GM12891 (cell line): ENCODE results near the gene ADAM17. TPM values are rescaled to one million over a fixed set of nuclear protein-coding genes. Genes with fewer than 3 reads are reported as not detected.
"Not testable (repeated sequence)": the region's sequence is repeated elsewhere in the genome, so short reads cannot be mapped to it uniquely, and the experiment has no call there.

Source experiments
- DNase-seq: peaks from one replicate; pipeline ENCODE4 v3.0.0; 2011; ENCODE audit warnings: low spot score; ENCODE audit not compliant: insufficient read length
- FAIRE-seq: peaks from 2 replicates; lab custom pipeline; 2011; peaks lifted over from hg19 to GRCh38; lab: Jason Lieb, UNC
- PAX5 ChIP-seq: IDR thresholded peaks from 2 replicates; pipeline ENCODE4 v1.6.1; 2011; ENCODE audit warnings: low read length, moderate library complexity, mild to moderate bottlenecking; ENCODE audit not compliant: insufficient read depth, severe bottlenecking
- POLR2A ChIP-seq: IDR thresholded peaks from 2 replicates; pipeline ENCODE4 v1.6.1; 2011; ENCODE audit warnings: low read depth, low read length, control low read depth
- POLR2AphosphoS5 ChIP-seq: IDR thresholded peaks from 2 replicates; pipeline ENCODE4 v1.6.1; 2011; ENCODE audit warnings: low read depth, low read length, control low read depth
- POU2F2 ChIP-seq: IDR thresholded peaks from 2 replicates; pipeline ENCODE4 v1.6.1; 2011; ENCODE audit warnings: low read depth, mild to moderate bottlenecking, control low read depth, low read length, moderate library complexity
- SPI1 ChIP-seq: IDR thresholded peaks from 2 replicates; pipeline ENCODE4 v1.6.1; 2011; ENCODE audit warnings: low read depth, low read length, control low read depth
- TAF1 ChIP-seq: IDR thresholded peaks from 2 replicates; pipeline ENCODE4 v1.6.1; 2011; ENCODE audit warnings: low read depth, low read length, control low read depth
- polyA plus RNA-seq: library from polyadenylated mRNA; unstranded; fragments of >200 nt; gene quantifications from one replicate; pipeline ENCODE4 v1.2.1, GENCODE V29; 2012; ENCODE audit warnings: low read depth, missing spikeins, inconsistent platforms; ENCODE audit not compliant: missing spikeins

The ADAM17 gene
- 6.0 TPM for polyA plus RNA-seq

DNA sequence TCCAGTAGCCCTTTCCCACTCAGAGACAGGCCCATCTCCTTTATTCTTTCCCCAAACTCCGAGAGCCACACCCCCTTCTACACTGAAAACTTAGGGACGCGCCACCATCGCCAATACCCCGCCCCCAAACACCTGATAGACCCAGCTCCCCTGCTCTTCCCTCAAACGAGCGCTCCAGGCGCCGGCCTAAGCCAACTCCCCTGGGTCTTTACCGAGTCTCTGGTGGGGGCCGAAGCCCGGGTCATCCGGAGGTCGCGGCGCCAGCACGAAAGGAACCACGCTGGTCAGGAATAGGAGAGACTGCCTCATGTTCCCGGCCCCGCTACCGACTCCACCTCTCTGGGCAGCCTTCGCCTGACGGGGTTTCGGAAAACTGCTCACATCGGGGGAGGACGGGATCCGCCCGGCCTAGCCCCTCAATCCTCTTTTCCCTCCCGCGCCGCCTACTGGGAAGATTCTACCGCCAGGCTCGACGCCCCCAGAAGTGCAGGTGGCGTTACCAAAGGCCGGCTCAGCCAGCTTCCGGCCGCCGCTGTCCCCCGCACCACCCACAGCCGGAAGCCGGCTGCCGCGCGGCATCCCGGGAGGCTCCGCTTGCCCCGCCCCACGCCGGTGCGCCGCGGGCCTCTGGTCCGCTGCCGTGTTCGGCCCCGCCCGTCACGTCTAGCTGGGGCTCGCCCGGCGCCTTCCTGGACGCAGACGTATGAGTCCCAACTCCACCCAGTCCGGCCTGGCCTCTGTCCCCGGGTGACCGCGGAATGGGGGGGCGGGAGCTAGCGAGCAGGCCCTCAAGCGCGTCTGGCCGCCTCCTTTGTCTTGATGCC is at the start of gene ADAM17:
Gene ADAM17 (minus strand): TSS at position 534 of the 824 bp plus-strand sequence. CDS start 225 bp downstream, at position 309.
- TF ChIP-seq POLR2AphosphoS5: peak; percentile 82
- 0 out of 2 replicates have a peak, but pooled peaks have one; percentile 37 for TF ChIP-seq POU2F2
- no peak; the same call in 1 of the 2 replicates for TF ChIP-seq TAF1
- peak; percentile 81 for TF ChIP-seq POLR2A
- peak; percentile 32 for TF ChIP-seq PAX5
- TF ChIP-seq SPI1: no peak
- DNase-seq: peak; percentile 76
- FAIRE-seq: peak; percentile 93

DNA sequence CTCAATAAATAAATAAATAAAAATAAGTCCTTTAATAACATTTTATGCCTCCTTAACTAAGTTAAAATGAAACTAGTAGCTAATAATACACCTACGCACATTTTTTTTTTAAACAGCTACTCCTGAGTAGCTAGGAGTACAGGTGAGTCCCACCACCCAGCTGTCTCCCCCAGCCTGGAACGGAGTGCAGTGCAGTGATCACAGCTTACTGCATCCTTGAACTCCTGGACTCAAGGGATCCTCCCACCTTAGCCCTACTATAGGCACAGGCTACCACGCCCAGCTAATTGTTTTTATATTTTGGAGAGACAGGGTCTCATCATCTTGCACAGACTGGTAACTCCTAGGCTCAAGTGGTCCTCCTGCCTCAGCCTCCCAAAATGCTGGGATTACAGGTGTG is 46.8 kb upstream of the ADAM17 start:
- no peak for DNase-seq

DNA sequence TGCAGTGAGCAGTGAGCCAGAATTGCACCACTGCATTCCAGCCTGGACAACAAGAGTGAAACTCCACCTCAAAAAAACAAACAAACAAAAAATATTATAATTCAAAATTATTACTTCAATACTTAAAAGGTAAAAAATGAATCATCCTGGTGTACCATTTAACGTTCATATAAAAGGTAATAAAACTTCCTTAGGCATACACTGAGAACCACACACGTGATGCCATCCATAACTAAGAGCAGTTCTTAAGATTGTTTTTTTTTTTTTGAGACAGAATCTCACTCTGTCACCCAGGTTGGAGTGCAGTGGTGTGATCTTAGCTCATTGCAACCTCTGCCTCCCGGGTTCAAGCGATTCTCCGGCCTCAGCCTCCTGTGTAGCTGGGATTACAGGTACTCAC is 45.8 kb upstream of the ADAM17 start:
- TF ChIP-seq SPI1 (no peak), PAX5 (no peak)
- FAIRE-seq: no peak
- no peak for DNase-seq

More for the DNA sequence above, 46.8 kb upstream of the ADAM17 start:
- TF ChIP-seq POLR2A (no peak), POLR2AphosphoS5 (no peak), POU2F2 (no peak), TAF1 (no peak), PAX5 (no peak), SPI1 (no peak)
- no peak for FAIRE-seq

DNA sequence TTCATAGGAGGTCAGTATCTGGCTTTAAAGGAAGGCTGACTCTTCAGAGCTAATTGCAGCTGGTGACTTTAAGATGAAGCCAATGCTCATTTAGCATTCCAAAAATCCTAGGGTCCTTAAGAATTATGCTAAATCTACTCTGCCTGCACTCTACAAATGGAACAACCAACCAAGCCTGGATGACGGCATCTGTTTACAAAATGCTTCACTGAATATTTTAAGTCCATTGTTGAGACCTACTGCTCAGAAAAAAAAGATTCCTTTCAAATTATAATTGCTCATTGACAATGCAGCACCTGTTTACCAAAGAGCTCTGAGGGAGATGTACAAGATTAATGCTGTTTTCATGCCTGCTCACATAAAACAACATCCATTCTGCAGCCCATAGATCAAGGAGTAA is 43.8 kb upstream of the ADAM17 start:
- FAIRE-seq (no peak), DNase-seq (no peak)
- no peak for TF ChIP-seq PAX5
- TF ChIP-seq TAF1: no peak
- no peak for TF ChIP-seq SPI1

GRCh38 chr2:9596621-9597311 is 41.1 kb upstream of the ADAM17 start:
- no peak for DNase-seq
- TF ChIP-seq POU2F2 (no peak), POLR2AphosphoS5 (no peak), PAX5 (no peak), TAF1 (no peak), POLR2A (no peak), SPI1 (no peak)
- FAIRE-seq: no peak

DNA sequence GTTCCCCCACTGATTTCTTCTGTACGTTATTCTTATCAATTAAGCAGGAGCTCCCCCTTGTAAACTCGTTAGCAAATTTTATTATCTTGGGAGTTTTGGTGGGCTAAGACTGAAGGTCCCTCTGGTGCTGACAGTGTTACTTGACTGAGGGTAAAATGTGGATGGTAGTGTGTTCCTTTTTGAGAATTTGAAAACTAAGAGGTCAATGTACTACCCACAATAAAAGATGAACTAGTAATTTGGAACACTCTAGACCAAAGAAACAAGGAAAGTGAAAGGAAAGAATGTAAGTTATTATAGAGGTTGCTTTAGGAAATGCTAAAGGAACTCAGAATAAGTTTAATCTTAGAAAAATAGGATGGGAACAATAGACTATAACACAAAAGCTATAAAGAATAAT is 40.1 kb upstream of the ADAM17 start:
- no peak for DNase-seq
- FAIRE-seq: no peak
- TF ChIP-seq POU2F2: no peak
- no peak for TF ChIP-seq POLR2A
- no peak for TF ChIP-seq TAF1
- no peak for TF ChIP-seq POLR2AphosphoS5
- TF ChIP-seq PAX5: no peak
- TF ChIP-seq SPI1: no peak

GRCh38 chr2:9595256-9595655 is 39.6 kb upstream of the ADAM17 start:
- not testable (repeated sequence) for FAIRE-seq, DNase-seq

GRCh38 chr2:9594366-9595054 is 38.9 kb upstream of the ADAM17 start:
- no peak for TF ChIP-seq PAX5
- TF ChIP-seq POU2F2: no peak
- no peak for TF ChIP-seq SPI1
- no peak for TF ChIP-seq POLR2A
- no peak for TF ChIP-seq TAF1
- TF ChIP-seq POLR2AphosphoS5: no peak
- FAIRE-seq: no peak
- DNase-seq: no peak

DNA sequence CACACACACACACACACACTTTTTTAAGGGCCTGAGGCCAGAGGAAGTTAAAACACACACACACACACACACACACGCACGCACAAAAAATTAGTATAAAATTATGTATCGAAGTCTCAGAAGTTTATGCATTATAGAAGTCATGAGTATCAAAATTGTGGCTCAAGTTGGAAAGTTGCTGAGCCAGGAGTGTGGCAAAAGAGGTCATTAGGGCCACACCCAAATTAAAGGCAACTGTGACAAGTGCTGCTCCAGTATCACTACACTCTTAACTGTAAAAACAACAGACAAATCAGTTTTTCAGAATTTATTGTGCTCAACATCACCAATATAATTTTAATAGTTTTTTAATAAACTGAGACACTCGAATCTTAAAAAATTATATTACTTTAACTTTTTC is 38.3 kb upstream of the ADAM17 start:
- DNase-seq (no peak), FAIRE-seq (no peak)
- TF ChIP-seq SPI1 (no peak), PAX5 (no peak), POLR2A (no peak), POLR2AphosphoS5 (no peak), POU2F2 (no peak), TAF1 (no peak)
